ENCODE measurements around the gene PACC1.

GRCh38 chr1:212433577-212434462 lies 19.1 kb upstream of the PACC1 start:
- TF ChIP-seq, protein P1, sequence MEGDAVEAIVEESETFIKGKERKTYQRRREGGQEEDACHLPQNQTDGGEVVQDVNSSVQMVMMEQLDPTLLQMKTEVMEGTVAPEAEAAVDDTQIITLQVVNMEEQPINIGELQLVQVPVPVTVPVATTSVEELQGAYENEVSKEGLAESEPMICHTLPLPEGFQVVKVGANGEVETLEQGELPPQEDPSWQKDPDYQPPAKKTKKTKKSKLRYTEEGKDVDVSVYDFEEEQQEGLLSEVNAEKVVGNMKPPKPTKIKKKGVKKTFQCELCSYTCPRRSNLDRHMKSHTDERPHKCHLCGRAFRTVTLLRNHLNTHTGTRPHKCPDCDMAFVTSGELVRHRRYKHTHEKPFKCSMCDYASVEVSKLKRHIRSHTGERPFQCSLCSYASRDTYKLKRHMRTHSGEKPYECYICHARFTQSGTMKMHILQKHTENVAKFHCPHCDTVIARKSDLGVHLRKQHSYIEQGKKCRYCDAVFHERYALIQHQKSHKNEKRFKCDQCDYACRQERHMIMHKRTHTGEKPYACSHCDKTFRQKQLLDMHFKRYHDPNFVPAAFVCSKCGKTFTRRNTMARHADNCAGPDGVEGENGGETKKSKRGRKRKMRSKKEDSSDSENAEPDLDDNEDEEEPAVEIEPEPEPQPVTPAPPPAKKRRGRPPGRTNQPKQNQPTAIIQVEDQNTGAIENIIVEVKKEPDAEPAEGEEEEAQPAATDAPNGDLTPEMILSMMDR (conservative IDR thresholded peaks at IDR 0.05) = no peak
- no peak for TF ChIP-seq EZH2 (IDR thresholded peaks at IDR 0.05; ENCODE audit: low read depth)
